Measurements from ENCODE around the gene SPAG16. TPM values are rescaled to one million over a fixed set of nuclear protein-coding genes. Genes with fewer than 3 reads are reported as not detected.

SPAG16 gene
- total RNA-seq, 1 experiment from 2014 or later = 13.0 TPM

DNA sequence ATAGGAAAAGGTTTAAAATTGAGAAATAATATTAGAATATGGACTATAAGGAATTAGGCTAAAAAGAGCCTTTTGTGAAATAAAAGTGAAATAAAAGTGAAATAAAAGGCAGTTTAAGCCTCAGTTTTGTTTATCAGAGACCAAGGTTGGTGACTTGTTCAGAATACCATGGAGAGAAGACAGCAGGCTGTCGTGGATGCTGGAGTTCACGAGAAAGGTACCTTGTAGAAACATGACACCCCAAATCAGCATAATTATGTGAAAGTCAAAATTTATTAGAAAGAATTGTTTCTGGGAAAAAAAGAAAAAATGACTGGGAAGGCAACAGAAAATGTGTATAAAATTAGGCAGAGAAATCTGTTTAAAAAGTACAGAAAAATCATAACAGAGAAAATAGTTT is 46.5 kb upstream of the SPAG16 start:
- ChIA-PET CTCF (no interaction called here), POLR2A (no interaction called here)
- TF ChIP-seq, protein P1, sequence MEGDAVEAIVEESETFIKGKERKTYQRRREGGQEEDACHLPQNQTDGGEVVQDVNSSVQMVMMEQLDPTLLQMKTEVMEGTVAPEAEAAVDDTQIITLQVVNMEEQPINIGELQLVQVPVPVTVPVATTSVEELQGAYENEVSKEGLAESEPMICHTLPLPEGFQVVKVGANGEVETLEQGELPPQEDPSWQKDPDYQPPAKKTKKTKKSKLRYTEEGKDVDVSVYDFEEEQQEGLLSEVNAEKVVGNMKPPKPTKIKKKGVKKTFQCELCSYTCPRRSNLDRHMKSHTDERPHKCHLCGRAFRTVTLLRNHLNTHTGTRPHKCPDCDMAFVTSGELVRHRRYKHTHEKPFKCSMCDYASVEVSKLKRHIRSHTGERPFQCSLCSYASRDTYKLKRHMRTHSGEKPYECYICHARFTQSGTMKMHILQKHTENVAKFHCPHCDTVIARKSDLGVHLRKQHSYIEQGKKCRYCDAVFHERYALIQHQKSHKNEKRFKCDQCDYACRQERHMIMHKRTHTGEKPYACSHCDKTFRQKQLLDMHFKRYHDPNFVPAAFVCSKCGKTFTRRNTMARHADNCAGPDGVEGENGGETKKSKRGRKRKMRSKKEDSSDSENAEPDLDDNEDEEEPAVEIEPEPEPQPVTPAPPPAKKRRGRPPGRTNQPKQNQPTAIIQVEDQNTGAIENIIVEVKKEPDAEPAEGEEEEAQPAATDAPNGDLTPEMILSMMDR (IDR thresholded peaks at IDR 0.05) = no peak
- TF ChIP-seq TCF7L2 (IDR thresholded peaks at IDR 0.05; ENCODE audit: low read depth, low read length) (no peak), POLR2AphosphoS5 (IDR thresholded peaks at IDR 0.05; ENCODE audit: low read depth, low read length) (no peak), SIN3A (IDR thresholded peaks at IDR 0.05; ENCODE audit: borderline replicate concordance, insufficient read depth, low read depth, low read length) (no peak)
- TF ChIP-seq, protein P2, sequence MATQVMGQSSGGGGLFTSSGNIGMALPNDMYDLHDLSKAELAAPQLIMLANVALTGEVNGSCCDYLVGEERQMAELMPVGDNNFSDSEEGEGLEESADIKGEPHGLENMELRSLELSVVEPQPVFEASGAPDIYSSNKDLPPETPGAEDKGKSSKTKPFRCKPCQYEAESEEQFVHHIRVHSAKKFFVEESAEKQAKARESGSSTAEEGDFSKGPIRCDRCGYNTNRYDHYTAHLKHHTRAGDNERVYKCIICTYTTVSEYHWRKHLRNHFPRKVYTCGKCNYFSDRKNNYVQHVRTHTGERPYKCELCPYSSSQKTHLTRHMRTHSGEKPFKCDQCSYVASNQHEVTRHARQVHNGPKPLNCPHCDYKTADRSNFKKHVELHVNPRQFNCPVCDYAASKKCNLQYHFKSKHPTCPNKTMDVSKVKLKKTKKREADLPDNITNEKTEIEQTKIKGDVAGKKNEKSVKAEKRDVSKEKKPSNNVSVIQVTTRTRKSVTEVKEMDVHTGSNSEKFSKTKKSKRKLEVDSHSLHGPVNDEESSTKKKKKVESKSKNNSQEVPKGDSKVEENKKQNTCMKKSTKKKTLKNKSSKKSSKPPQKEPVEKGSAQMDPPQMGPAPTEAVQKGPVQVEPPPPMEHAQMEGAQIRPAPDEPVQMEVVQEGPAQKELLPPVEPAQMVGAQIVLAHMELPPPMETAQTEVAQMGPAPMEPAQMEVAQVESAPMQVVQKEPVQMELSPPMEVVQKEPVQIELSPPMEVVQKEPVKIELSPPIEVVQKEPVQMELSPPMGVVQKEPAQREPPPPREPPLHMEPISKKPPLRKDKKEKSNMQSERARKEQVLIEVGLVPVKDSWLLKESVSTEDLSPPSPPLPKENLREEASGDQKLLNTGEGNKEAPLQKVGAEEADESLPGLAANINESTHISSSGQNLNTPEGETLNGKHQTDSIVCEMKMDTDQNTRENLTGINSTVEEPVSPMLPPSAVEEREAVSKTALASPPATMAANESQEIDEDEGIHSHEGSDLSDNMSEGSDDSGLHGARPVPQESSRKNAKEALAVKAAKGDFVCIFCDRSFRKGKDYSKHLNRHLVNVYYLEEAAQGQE (IDR thresholded peaks at IDR 0.05; ENCODE audit: insufficient read depth in 1 of 2, low read depth in 2 of 2, low read length in 1 of 2) = no peak
- no peak overlapping the region for H3K4me3 ChIP-seq (ENCODE audit: low read depth in 2 of 2, low read length in 2 of 2)
- ATAC-seq (no peak), DNase-seq (ENCODE audit: low read depth, low spot score) (no peak)
- H3K9me3 ChIP-seq (ENCODE audit: control insufficient read depth, insufficient read depth, low read depth, low read length) = no peaks in the 10 kb centered on the region
- H3K4me1 ChIP-seq (ENCODE audit: control insufficient read depth, insufficient read depth, low read length) = no peaks in the 10 kb centered on the region
- in situ Hi-C loops (cut with HindIII; ENCODE audit: low pct_unique_long_range_greater_than_20kb, low sequenced_read_pairs) (no loop called here), intact Hi-C loops (cut with micrococcal nuclease; ENCODE audit: unreplicated experiment) (loop anchor here (10.0 kb wide), 1 partner anchor 553 kb away; no protein-coding TSS in a partner anchor)
- no peak overlapping the region for H3K27ac ChIP-seq (ENCODE audit: low read length)
- H3K27me3 ChIP-seq (ENCODE audit: control insufficient read depth, insufficient read depth, low read length) = no peaks in the 10 kb centered on the region
- no TSS peak for BruUV-seq (replicated peaks)
- H3K36me3 ChIP-seq (ENCODE audit: control insufficient read depth, insufficient read depth, low read length) = no peaks in the 10 kb centered on the region

GRCh38 chr2:213238753-213239495 is 45.3 kb upstream of the SPAG16 start:
- ATAC-seq = no peak

More at GRCh38 chr2:213238753-213239495, 45.3 kb upstream of the SPAG16 start:
- in situ Hi-C loops (cut with HindIII; ENCODE audit: low pct_unique_long_range_greater_than_20kb, low sequenced_read_pairs) = no loop called here
- TF ChIP-seq SIN3A (IDR thresholded peaks at IDR 0.05; ENCODE audit: borderline replicate concordance, insufficient read depth, low read depth, low read length) = no peak
- TF ChIP-seq TCF7L2 (IDR thresholded peaks at IDR 0.05; ENCODE audit: low read depth, low read length) = no peak
- TF ChIP-seq, protein P1 (IDR thresholded peaks at IDR 0.05) = no peak
- TF ChIP-seq POLR2AphosphoS5 (IDR thresholded peaks at IDR 0.05; ENCODE audit: low read depth, low read length) = no peak
- TF ChIP-seq, protein P2 (IDR thresholded peaks at IDR 0.05; ENCODE audit: insufficient read depth in 1 of 2, low read depth in 2 of 2, low read length in 1 of 2) = no peak
- BruUV-seq (replicated peaks) = no TSS peak
- no peaks in the 10 kb centered on the region for H3K27me3 ChIP-seq (ENCODE audit: control insufficient read depth, insufficient read depth, low read length)
- CTCF ChIA-PET = no interaction called here
- no peak overlapping the region for H3K27ac ChIP-seq (ENCODE audit: low read length)
- no peak for DNase-seq (ENCODE audit: low read depth, low spot score)
- H3K4me3 ChIP-seq (ENCODE audit: low read depth in 2 of 2, low read length in 2 of 2) = no peak overlapping the region
- intact Hi-C loops (cut with micrococcal nuclease; ENCODE audit: unreplicated experiment) = loop anchor here (10.0 kb wide), 1 partner anchor 554 kb away; no protein-coding TSS in a partner anchor
- H3K4me1 ChIP-seq (ENCODE audit: control insufficient read depth, insufficient read depth, low read length) = no peaks in the 10 kb centered on the region
- no peaks in the 10 kb centered on the region for H3K36me3 ChIP-seq (ENCODE audit: control insufficient read depth, insufficient read depth, low read length)
- no peaks in the 10 kb centered on the region for H3K9me3 ChIP-seq (ENCODE audit: control insufficient read depth, insufficient read depth, low read depth, low read length)
- POLR2A ChIA-PET = no interaction called here

All from Panc1 (cell line).